Tibial nerve (tissue), 4 donors: Measurements from ENCODE around the gene SERPINB3.

Experiments used
- CTCF ChIP-seq, 5 experiments: fragments of 200-600 bp in 3 of 5; fragments of 450-650 bp in 2 of 5; sonication (generic) in 3 of 5; IDR thresholded peaks; one replicate each; pipeline ENCODE4 v1.5.1; 2016 to 2019; ENCODE audit warnings: antibody characterized with exemption in 5 of 5, mild to moderate bottlenecking in 3 of 5, moderate library complexity in 2 of 5
- EP300 ChIP-seq, 2 donors: sonication (generic); formaldehyde crosslinking; IDR thresholded peaks; one replicate each; pipeline ENCODE4 v1.6.1; 2017; ENCODE audit warnings: antibody characterized with exemption in 2 of 2, mild to moderate bottlenecking in 1 of 2
- POLR2A ChIP-seq, 2 donors: fragments of 450-650 bp; IDR thresholded peaks; one replicate each; pipeline ENCODE4 v1.6.1; 2017; ENCODE audit warnings: antibody characterized with exemption in 2 of 2, mild to moderate bottlenecking in 2 of 2, moderate library complexity in 2 of 2

GRCh38 chr18:63697097-63697660, 35.5 kb upstream of the SERPINB3 start:
- TF ChIP-seq POLR2A (IDR thresholded peaks at IDR 0.05) (no peak), CTCF (IDR thresholded peaks at IDR 0.05) (no peak), EP300 (IDR thresholded peaks at IDR 0.05) (no peak)
